LNCAP (cell line): ENCODE measurements around the gene RTN4.

ENCODE experiments used
- TF ChIP-seq, protein P1 (sequence below): fragments of 450-650 bp; IDR thresholded peaks from 2 replicates; pipeline ENCODE4 v1.5.1; 2017; ENCODE audit warnings: mild to moderate bottlenecking

RTN4 gene

DNA sequence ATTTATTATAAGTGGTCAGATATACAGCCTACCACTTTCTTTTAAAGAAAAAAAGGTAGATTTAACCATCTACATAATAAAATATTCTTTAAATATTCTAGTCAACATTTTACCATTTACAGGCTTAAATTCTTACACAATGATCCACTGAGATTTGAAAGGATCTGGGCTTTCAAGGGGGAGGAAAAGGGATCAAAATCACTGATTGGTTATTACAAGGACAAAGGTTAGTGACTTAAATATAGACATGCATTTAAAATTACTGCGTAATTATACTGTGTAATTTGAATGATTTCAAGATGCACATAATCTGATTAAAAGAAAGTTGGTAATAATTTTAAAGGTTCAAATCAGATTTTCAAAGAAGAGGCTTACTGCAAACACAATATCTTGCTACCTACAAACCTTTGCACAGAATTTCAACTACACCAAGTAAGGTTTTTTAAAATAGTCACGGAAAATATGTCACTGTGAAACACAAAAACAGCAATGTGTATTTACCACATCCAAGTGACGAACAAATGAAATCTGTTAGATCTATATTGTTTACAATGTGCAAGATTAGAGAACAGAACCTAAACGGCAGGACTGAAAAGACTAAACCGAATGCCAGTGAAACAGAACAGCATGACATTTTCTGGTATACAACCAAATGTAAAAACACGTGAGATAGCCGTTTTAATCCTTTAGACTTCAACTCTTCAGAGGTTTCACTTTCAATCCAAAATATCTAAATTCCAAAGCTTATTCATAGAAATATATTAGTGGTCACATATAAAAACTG, 40.8 kb downstream of the RTN4 start:
- TF ChIP-seq, protein P1, sequence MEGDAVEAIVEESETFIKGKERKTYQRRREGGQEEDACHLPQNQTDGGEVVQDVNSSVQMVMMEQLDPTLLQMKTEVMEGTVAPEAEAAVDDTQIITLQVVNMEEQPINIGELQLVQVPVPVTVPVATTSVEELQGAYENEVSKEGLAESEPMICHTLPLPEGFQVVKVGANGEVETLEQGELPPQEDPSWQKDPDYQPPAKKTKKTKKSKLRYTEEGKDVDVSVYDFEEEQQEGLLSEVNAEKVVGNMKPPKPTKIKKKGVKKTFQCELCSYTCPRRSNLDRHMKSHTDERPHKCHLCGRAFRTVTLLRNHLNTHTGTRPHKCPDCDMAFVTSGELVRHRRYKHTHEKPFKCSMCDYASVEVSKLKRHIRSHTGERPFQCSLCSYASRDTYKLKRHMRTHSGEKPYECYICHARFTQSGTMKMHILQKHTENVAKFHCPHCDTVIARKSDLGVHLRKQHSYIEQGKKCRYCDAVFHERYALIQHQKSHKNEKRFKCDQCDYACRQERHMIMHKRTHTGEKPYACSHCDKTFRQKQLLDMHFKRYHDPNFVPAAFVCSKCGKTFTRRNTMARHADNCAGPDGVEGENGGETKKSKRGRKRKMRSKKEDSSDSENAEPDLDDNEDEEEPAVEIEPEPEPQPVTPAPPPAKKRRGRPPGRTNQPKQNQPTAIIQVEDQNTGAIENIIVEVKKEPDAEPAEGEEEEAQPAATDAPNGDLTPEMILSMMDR = no peak

DNA sequence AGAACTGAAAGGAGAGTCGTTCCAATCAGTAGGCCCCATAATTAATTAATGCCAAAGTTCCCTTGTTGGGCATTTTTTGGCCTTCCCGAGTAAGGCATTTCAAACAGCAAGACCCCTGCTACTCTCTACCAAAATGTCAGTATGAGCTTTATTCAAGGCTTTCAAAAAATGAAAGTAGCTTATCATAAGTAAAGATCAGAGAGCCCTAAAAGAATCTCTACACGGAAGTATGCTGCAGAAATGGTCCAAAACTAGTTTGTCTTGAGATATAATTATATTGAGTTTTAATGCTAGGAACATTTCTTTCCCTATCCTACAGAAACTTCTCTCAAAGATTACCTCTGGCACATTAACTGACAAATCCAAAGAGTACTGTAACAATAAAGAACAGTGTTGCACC, 43.9 kb downstream of the RTN4 start:
- TF ChIP-seq, protein P1 = no peak

DNA sequence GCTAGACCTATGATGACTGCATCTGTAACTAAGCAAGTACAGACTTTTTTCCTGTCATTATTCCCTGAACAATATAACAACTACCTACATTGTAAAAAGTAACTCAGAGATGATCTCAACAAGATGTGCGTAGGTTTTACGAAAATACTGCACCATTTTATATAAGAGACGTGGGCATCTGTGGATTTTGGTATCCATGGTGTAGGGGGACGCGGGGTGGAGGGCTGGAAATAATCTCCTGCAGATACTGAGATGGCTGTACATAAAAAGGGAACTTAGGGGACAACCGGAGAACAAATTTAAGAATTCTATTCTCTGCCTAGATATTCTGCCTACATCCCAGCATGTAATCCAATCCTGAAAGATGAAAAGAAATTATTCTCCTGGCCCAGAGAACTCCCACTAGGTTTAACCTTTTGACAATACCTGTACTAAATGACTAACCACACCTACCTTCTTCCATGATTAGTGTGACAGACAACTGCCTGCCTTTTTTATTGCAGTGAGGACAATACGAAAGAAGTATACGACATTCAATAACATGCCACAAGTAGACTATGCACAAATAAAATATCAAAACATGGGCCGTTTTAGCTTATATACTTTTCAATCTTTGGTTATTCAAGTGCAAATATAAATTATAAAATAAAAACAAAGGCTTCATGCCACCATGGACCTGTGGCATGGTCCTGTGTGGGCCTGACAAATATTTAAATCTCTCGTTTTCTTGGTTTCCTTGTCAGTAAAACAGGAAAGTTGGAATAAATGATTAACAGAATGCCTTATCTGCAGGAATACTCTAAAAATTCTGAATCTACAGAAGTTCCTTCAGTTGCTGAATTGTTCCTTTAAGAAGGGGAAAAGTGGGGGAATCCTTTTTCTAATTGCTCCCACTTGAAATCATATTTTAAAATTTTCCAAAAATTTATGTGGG, 46.3 kb downstream of the RTN4 start:
- TF ChIP-seq, protein P1 = no peak

DNA sequence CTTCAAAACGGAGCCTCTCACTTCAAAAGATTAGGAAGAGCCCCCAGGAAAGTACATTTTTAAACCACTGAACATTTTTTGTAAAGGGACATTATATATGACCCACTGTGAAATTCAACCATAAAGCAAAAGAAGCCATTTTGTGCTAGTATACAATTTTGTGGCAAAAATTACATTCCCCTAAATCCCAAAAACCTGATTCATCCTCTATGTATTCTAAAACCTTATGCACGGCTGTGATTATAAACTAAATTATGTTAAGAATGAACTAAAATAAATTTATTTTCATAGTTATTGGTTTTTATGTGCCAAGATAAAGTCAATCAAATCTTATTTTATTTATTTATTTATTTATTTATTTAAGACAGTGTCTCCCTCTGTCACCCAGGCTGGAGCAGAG, 48.5 kb downstream of the RTN4 start:
- TF ChIP-seq, protein P1 = no peak

DNA sequence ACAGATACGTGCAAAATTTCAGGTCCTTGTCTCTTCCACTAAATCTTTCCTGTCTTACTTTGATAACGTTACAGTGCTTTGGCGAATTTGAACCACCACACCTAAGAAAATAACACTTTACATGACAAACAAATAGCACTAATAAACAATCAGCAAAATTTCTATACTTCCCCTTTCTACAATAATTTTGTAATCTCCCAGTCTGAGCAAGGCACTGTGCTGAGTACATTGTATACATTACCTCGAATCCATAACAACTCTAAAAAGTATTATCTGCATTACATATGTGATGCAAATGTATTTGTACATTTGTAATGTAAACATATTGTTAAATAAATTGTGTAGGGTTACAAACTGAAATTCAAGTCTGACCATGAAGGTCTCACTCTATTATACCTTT, 49.9 kb downstream of the RTN4 start:
- TF ChIP-seq, protein P1 = no peak

DNA sequence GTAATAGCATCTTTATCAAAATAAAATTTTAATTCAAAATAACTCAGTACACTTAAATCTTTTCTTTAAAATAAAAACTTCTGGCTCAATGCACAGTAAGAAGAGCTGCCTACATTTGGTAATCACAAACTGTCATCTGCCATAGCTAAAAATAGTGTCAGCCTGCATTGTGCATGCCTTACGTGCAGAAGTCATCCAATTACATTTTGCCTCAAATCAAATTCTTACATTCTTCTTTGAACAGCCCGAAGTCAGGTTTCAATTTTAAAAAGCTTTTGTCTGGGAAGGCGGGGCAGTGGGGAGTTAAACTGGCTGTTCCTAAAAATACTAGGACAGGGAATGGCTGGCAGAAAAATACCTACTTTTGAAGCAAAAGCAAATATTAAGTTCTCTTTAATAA, 51.1 kb downstream of the RTN4 start:
- TF ChIP-seq, protein P1 = no peak

DNA sequence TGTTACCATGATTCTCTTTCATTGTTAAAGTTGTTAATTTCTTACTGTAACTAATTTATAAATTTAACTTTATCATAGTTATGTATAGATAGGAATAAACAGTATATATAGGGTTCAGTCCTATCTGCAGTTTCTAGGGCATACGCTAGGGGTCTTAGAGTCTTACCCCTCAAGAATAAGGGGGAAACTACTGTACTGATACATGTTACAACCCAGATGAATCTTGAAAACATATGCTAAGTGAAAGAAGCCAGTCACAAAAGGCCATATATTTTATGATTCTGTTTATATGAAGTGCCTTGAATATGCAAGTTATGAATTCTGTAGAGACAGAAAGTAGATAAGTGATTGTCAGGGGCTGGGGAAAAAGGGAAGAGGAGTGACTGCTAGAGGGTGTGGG, 52.4 kb downstream of the RTN4 start:
- TF ChIP-seq, protein P1 = no peak
